GM21576 (cell line): ENCODE measurements around the gene PNLIPRP2.

ENCODE experiments used
- ATAC-seq: cut with Tn5 transposase; IDR thresholded peaks from one replicate; pipeline ENCODE4 v1.9.1; 2021; ENCODE audit warnings: mild to moderate bottlenecking, moderate library complexity; ENCODE audit not compliant: unreplicated experiment

Gene PNLIPRP2

GRCh38 chr10:116654816-116655215 is 34.1 kb downstream of the PNLIPRP2 start:
- ATAC-seq = no peak

DNA sequence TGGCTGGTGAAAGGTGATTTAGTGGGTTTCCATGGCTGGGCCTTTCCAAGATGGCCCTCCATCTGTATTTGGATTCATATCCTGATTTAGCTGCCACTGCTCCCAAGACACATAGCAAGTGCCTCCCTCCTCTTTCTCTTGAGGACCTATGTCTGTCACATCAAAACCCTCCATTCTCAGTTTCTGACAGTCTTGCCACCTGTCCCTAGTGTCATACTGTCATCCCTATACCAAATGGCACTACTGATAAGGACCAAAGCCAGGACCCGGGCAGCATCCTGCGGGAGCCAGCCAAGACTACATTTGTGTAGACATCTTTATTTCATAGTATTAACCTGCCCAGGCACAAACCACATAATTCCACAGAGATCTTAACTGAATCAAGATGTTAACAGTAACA is 34.8 kb downstream of the PNLIPRP2 start:
- no peak for ATAC-seq

GRCh38 chr10:116656044-116656443 is 35.3 kb downstream of the PNLIPRP2 start:
- no peak for ATAC-seq

DNA sequence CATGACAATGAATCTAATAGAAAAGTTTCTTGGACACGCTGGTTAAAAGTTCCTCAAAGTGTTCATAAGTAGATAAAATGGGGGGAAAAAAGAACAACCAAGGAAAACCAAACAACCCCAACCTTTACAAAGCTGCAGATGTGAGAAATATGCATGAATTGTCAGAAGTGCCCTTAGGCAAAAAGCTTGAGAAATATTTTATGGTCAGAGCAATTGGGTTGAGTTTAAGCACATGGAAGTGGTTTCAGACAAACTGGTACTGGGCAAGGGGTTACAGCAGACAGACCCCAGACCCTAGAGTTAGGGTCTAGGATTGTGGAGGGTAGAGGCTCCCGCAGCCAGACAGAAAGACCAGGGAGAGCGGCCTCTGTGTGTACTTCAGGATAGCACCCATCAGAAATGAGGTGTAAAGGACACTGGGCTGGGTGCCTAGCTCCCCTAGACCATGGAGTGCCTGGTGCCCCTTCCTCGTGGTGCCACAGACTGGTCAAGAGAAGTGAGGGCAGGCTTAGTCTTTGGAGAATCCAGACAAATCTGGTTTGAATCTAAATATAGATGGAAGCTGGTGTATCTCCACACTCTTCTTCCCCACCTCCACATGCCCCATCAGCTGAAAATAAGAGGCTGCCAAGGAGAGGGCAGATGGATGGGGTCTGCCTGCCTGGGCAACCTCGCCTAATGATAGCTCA is 37.3 kb downstream of the PNLIPRP2 start:
- no peak for ATAC-seq

DNA sequence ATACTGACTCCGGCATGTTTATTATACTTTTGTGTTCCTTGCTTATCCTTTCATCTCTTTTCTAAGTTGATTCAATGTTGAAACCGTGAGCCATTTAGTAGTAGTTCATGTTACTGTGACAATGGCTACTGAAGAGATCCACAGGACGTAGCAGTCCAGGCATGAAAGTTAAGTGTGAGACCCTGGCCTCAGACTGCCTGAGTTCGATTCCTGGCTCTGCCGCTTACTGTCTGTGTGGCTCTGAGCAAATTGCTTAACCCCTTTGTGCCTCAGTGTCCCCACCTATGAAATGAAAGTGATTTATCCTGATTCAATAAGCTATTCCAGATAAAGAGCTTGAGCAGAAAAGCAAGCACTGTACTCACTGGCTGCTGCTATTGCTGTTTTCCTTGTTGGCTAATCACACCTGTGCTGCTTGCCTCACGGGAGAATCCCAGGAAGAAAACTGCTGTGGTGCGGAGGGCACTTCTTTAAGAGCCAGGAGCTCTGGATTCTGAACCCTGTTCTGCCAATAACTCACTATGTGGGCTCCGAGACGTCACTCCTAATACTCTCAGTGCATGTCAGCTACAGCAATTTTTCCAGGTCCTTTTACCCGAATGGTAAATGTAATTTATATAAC is 38.4 kb downstream of the PNLIPRP2 start:
- ATAC-seq = no peak

GRCh38 chr10:116660860-116661259 is 40.1 kb downstream of the PNLIPRP2 start:
- no peak for ATAC-seq

GRCh38 chr10:116663342-116663741 is 42.6 kb downstream of the PNLIPRP2 start:
- ATAC-seq = no peak

GRCh38 chr10:116664631-116665030 is 43.9 kb downstream of the PNLIPRP2 start:
- no peak for ATAC-seq

DNA sequence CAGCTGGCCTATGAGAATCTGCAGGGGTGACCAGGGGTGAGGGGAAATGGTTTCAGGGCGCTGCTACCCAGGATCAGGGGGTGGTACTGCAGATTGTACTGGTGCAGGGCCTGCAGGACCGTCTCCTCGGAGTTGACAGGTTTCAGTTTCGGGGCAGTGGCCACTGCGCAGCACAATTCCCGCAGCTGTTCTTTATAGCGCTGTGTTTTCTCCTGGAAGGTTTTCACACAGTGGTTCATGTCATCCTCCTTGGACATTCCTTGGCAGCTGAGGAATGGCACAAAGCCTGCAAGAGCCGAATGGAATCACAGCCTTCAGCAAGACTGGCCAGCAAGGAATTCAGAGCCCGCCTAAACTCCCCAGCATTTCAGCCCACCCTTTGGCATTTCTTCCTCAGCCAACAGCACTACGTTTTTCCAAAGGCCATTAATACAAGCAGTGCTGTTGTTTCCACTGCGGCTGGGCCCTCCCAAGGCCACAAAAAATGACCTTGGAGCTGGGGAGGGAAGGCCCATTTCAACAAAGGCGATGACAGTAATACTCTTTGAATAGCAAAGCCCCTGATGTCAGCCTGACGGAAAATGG is 44.9 kb downstream of the PNLIPRP2 start:
- no peak for ATAC-seq

GRCh38 chr10:116667484-116667883 is 46.7 kb downstream of the PNLIPRP2 start:
- no peak for ATAC-seq

DNA sequence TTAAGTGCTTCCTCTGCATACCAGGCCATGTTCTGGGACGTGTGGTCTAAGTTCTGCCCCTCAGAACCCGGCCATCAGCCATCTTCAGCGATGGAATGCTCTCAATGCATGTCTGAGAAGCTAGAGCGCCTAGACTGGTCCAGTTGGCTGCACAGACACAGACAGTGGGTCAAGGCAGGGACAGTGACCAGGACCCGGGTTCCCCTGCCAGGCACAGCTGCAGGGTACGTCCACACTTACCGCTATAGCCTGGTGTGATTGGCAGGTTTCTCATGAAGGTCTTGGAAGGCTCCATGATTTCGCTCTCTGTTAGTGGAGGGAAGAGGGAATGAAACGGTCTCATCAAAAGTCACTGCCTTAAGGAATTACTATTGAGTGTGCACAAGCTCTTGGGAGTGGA is 47.3 kb downstream of the PNLIPRP2 start:
- no peak for ATAC-seq

GRCh38 chr10:116668446-116668845 is 47.7 kb downstream of the PNLIPRP2 start:
- no peak for ATAC-seq

DNA sequence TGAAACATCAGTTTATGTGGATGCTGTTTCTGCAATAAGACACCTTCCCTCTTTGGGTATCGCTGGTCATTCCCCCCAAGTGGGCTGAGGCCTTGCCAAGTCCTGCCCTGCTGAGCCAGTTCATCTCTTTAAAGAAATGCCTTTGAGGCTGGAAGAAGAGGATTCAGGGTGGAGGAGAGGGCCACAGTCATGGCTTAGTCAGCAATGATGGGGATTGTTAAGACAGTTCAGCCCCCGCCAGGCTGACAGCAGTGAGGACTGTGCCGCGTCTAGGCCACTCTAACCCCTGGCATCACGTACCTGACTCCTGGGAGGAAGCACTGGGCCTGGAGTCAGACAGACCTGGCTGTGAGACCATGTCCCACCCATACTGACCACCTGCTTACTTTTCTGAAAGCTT is 48.3 kb downstream of the PNLIPRP2 start:
- ATAC-seq = no peak

GRCh38 chr10:116669832-116670644 is 49.3 kb downstream of the PNLIPRP2 start:
- no peak for ATAC-seq

GRCh38 chr10:116670706-116671105 is 50.0 kb downstream of the PNLIPRP2 start:
- ATAC-seq = no peak

- ATAC-seq = no peak
Observed at GRCh38 chr10:116671274-116671926, 50.6 kb downstream of the PNLIPRP2 start.

GRCh38 chr10:116672891-116673290 is 52.1 kb downstream of the PNLIPRP2 start:
- no peak for ATAC-seq

DNA sequence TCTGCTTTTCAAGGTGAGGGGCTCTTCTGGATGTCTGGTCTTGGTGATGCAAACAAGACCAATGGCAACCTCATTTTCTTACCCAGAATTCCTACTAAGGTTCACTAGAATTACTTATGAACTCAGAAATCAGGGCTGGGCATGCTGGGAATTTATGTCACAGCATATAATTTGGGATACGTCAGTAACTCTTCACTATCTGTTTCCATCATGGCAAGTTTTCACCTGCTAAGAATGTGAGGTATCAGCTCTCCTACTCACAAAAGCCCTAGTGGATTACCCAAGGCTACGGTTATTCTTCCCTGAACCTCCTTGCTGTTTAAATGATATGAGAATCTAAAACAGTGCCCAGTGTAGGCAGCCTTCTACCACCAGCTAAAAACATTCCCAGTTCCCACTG is 53.1 kb downstream of the PNLIPRP2 start:
- ATAC-seq = no peak

DNA sequence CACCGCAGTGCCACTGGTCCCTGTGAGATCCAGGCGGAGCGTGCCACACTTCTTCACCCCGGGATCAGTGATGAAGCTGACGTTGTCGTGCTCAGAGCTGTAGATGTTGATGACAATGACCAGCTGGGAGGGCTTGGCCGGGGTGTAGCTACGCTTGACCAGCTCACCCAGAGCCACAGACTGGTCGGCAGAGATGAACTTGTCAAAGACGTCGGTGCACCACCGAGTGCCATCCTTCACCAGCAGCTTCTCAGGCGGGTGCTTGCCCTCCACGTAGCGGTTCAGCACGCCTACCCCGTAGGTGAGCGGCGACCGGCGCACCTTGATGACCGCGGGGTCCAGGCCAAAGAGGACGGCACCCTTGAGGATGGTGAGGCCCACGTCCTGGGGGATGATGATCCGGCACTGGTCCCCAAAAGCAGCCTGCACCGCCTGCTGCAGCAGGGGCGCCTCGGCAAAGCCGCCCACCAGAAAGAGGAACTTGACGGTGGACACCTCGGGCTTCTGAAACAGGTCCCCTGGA is 54.2 kb downstream of the PNLIPRP2 start:
- ATAC-seq = no peak

- no peak for ATAC-seq
Observed at GRCh38 chr10:116676118-116676517, 55.4 kb downstream of the PNLIPRP2 start.

- no peak for ATAC-seq
Observed at GRCh38 chr10:116676633-116677032, 55.9 kb downstream of the PNLIPRP2 start.
